ENCODE data around the gene ATG7.

DNA sequence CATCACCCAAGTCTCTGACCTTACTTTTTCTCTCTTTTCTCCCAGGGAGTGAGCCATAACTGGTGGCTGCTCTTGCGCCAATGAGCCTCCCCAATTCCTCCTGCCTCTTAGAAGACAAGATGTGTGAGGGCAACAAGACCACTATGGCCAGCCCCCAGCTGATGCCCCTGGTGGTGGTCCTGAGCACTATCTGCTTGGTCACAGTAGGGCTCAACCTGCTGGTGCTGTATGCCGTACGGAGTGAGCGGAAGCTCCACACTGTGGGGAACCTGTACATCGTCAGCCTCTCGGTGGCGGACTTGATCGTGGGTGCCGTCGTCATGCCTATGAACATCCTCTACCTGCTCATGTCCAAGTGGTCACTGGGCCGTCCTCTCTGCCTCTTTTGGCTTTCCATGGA lies 13.2 kb upstream of the ATG7 start:
- TF ChIP-seq EZH2phosphoT487 (IDR thresholded peaks at IDR 0.05; ENCODE audit: low read length) = no peak
- TF ChIP-seq, protein P1, sequence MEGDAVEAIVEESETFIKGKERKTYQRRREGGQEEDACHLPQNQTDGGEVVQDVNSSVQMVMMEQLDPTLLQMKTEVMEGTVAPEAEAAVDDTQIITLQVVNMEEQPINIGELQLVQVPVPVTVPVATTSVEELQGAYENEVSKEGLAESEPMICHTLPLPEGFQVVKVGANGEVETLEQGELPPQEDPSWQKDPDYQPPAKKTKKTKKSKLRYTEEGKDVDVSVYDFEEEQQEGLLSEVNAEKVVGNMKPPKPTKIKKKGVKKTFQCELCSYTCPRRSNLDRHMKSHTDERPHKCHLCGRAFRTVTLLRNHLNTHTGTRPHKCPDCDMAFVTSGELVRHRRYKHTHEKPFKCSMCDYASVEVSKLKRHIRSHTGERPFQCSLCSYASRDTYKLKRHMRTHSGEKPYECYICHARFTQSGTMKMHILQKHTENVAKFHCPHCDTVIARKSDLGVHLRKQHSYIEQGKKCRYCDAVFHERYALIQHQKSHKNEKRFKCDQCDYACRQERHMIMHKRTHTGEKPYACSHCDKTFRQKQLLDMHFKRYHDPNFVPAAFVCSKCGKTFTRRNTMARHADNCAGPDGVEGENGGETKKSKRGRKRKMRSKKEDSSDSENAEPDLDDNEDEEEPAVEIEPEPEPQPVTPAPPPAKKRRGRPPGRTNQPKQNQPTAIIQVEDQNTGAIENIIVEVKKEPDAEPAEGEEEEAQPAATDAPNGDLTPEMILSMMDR (IDR thresholded peaks at IDR 0.05; ENCODE audit: low read length) = no peak

Measured in MM.1S (cell line).